Ishikawa (cell line): ENCODE results near the gene THADA.

ENCODE experiments used
- CEBPB ChIP-seq: IDR thresholded peaks from 2 replicates; pipeline ENCODE4 v1.6.1; 2012
- CREB1 ChIP-seq: IDR thresholded peaks from 2 replicates; pipeline ENCODE4 v1.6.1; 2012; ENCODE audit warnings: low read depth
- EGR1 ChIP-seq: IDR thresholded peaks from 2 replicates; pipeline ENCODE4 v1.6.1; 2012
- EP300 ChIP-seq: IDR thresholded peaks from 2 replicates; pipeline ENCODE4 v1.6.1; 2012; ENCODE audit warnings: borderline replicate concordance
- FOXM1 ChIP-seq: IDR thresholded peaks from 2 replicates; pipeline ENCODE4 v1.6.1; 2012; ENCODE audit warnings: low read depth, borderline replicate concordance
- MAX ChIP-seq: IDR thresholded peaks from 2 replicates; pipeline ENCODE4 v1.6.1; 2012
- NFIC ChIP-seq: IDR thresholded peaks from 2 replicates; pipeline ENCODE4 v1.6.1; 2012
- RAD21 ChIP-seq: IDR thresholded peaks from 2 replicates; pipeline ENCODE4 v1.6.1; 2012; ENCODE audit warnings: low read depth
- REST ChIP-seq: IDR thresholded peaks from 2 replicates; pipeline ENCODE4 v1.6.1; 2012; ENCODE audit warnings: low read depth, mild to moderate bottlenecking
- TAF1 ChIP-seq: IDR thresholded peaks from 2 replicates; pipeline ENCODE4 v1.6.1; 2012; ENCODE audit warnings: low read depth, mild to moderate bottlenecking
- TCF12 ChIP-seq: IDR thresholded peaks from 2 replicates; pipeline ENCODE4 v1.6.1; 2012; ENCODE audit warnings: low read depth
- TEAD4 ChIP-seq: IDR thresholded peaks from 2 replicates; pipeline ENCODE4 v1.6.1; 2012
- USF1 ChIP-seq: IDR thresholded peaks from 2 replicates; pipeline ENCODE4 v1.6.1; 2012
- YY1 ChIP-seq: IDR thresholded peaks from 2 replicates; pipeline ENCODE4 v1.6.1; 2012; ENCODE audit warnings: low read depth
- ZBTB7A ChIP-seq: IDR thresholded peaks from 2 replicates; pipeline ENCODE4 v1.6.1; 2012; ENCODE audit warnings: low read depth

THADA gene

GRCh38 chr2:43191947-43192516 lies 403.8 kb downstream of the THADA start:
- TF ChIP-seq TAF1 (no peak), YY1 (no peak), NFIC (no peak), RAD21 (no peak), TEAD4 (no peak), REST (no peak), CEBPB (no peak), CREB1 (no peak), EGR1 (no peak), FOXM1 (no peak), ZBTB7A (no peak), MAX (no peak)

GRCh38 chr2:43190311-43191052 lies 405.4 kb downstream of the THADA start:
- TF ChIP-seq CEBPB (no peak), REST (no peak), FOXM1 (no peak), EGR1 (no peak)

- TF ChIP-seq RAD21: no peak
- TF ChIP-seq REST: no peak
- no peak for TF ChIP-seq MAX
- TF ChIP-seq FOXM1: no peak
- no peak for TF ChIP-seq USF1
- no peak for TF ChIP-seq NFIC
- TF ChIP-seq CREB1: no peak
- TF ChIP-seq TCF12: no peak
- no peak for TF ChIP-seq YY1
- no peak for TF ChIP-seq TEAD4
- no peak for TF ChIP-seq ZBTB7A
- no peak for TF ChIP-seq EP300
- no peak for TF ChIP-seq TAF1
- TF ChIP-seq CEBPB: no peak
- no peak for TF ChIP-seq EGR1
These were observed 407.1 kb downstream of the THADA start for GRCh38 chr2:43188561-43189386.

- TF ChIP-seq YY1 (no peak), CREB1 (no peak), CEBPB (no peak), NFIC (no peak), TCF12 (no peak), REST (no peak), EP300 (no peak), FOXM1 (no peak), TEAD4 (no peak), ZBTB7A (no peak), RAD21 (no peak)
These were observed 409.0 kb downstream of the THADA start for GRCh38 chr2:43186679-43187374.
